Trophoblast cell (in vitro differentiated cells and primary cell): ENCODE results near the gene GAN.

ENCODE experiments used
- DNase-seq, 2 donors: peaks; one replicate each; pipeline ENCODE4 v3.0.0-alpha.2; 2016
- H2AFZ ChIP-seq: 2 replicates; pipeline ENCODE4 v1.6.1; 2013; ENCODE audit warnings: low read length, moderate library complexity, mild to moderate bottlenecking; ENCODE audit not compliant: insufficient read depth, poor library complexity
- H2AK5ac ChIP-seq: 2 replicates; pipeline ENCODE4 v1.6.1; 2013; ENCODE audit warnings: mild to moderate bottlenecking, low read length
- H2BK120ac ChIP-seq: 2 replicates; pipeline ENCODE4 v1.6.1; 2013; ENCODE audit warnings: low read length, mild to moderate bottlenecking, moderate library complexity; ENCODE audit not compliant: insufficient read depth, poor library complexity
- H2BK12ac ChIP-seq: 2 replicates; pipeline ENCODE4 v1.6.1; 2013; ENCODE audit warnings: mild to moderate bottlenecking, low read length, moderate library complexity
- H2BK5ac ChIP-seq: 2 replicates; pipeline ENCODE4 v1.6.1; 2013; ENCODE audit warnings: low read length, low read depth, moderate library complexity, mild to moderate bottlenecking; ENCODE audit not compliant: poor library complexity
- H3K14ac ChIP-seq: 2 replicates; pipeline ENCODE4 v1.6.1; 2013; ENCODE audit warnings: mild to moderate bottlenecking, low read length
- H3K18ac ChIP-seq: 2 replicates; pipeline ENCODE4 v1.6.1; 2013; ENCODE audit warnings: mild to moderate bottlenecking, low read length
- H3K23ac ChIP-seq: 2 replicates; pipeline ENCODE4 v1.6.1; 2013; ENCODE audit warnings: low read length
- H3K27ac ChIP-seq: 2 replicates; pipeline ENCODE4 v1.5.1; 2013; ENCODE audit warnings: low read depth, mild to moderate bottlenecking, inconsistent platforms, low read length, moderate library complexity
- H3K27me3 ChIP-seq: 2 replicates; pipeline ENCODE4 v1.6.1; 2013; ENCODE audit warnings: inconsistent platforms, mild to moderate bottlenecking, low read length, moderate library complexity; ENCODE audit not compliant: insufficient read depth
- H3K36me3 ChIP-seq, 2 experiments: 1 replicate in 1 of 2; 2 replicates in 1 of 2; pipeline ENCODE4 v1.6.1; 2013; ENCODE audit warnings: low read length in 2 of 2, mild to moderate bottlenecking in 2 of 2, moderate library complexity in 1 of 2; ENCODE audit not compliant: insufficient read depth in 2 of 2, control insufficient read depth in 1 of 2
- H3K4ac ChIP-seq: 2 replicates; pipeline ENCODE4 v1.6.1; 2013; ENCODE audit warnings: low read depth, mild to moderate bottlenecking, low read length, moderate library complexity
- H3K4me1 ChIP-seq, 2 experiments: 1 replicate in 1 of 2; 2 replicates in 1 of 2; pipeline ENCODE4 v1.6.1; 2013; ENCODE audit warnings: low read length in 2 of 2, mild to moderate bottlenecking in 2 of 2, moderate library complexity in 1 of 2; ENCODE audit not compliant: insufficient read depth in 2 of 2, control insufficient read depth in 1 of 2
- H3K4me2 ChIP-seq: 2 replicates; pipeline ENCODE4 v1.6.1; 2013; ENCODE audit warnings: inconsistent platforms, mild to moderate bottlenecking, low read length, moderate library complexity
- H3K4me3 ChIP-seq: 2 replicates; pipeline ENCODE4 v1.5.1; 2013; ENCODE audit warnings: mild to moderate bottlenecking, low read depth, low read length, inconsistent platforms
- H3K79me1 ChIP-seq: one replicate; pipeline ENCODE4 v1.6.1; 2013; ENCODE audit warnings: low read length
- H3K79me2 ChIP-seq: 2 replicates; pipeline ENCODE4 v1.6.1; 2013; ENCODE audit warnings: low read length, mild to moderate bottlenecking; ENCODE audit not compliant: control insufficient read depth, insufficient read depth, poor library complexity
- H3K9ac ChIP-seq: 2 replicates; pipeline ENCODE4 v1.6.1; 2013; ENCODE audit warnings: mild to moderate bottlenecking, low read length
- H3K9me3 ChIP-seq: 2 replicates; pipeline ENCODE4 v1.6.1; 2013; ENCODE audit warnings: low read depth, mild to moderate bottlenecking, control low read depth, inconsistent platforms, low read length; ENCODE audit not compliant: insufficient read depth
- H4K12ac ChIP-seq: 2 replicates; pipeline ENCODE4 v1.6.1; 2013; ENCODE audit warnings: low read depth, mild to moderate bottlenecking, low read length, moderate library complexity
- H4K8ac ChIP-seq: 2 replicates; pipeline ENCODE4 v1.6.1; 2013; ENCODE audit warnings: low read depth, mild to moderate bottlenecking, low read length, moderate library complexity
- H4K91ac ChIP-seq: one replicate; pipeline ENCODE4 v1.6.1; 2013; ENCODE audit warnings: low read depth, mild to moderate bottlenecking, low read length, moderate library complexity
- WGBS: extraction: QIAGEN DNeasy Blood & Tissue Kit; methylation state at CpG from one replicate; pipeline ENCODE4 v1.1.7; 2013; ENCODE audit warnings: missing lambda C conversion rate; ENCODE audit not compliant: insufficient read length, insufficient coverage; ENCODE audit errors: extremely low coverage; 5-methylcytosine and 5-hydroxymethylcytosine counted together

Gene GAN

GRCh38 chr16:81327447-81328196 is 12.9 kb downstream of the GAN start:
- no peak for DNase-seq
- no peak overlapping the region for H3K4me3 ChIP-seq
- H3K9me3 ChIP-seq, result no peaks in the 10 kb centered on the region
- H3K14ac ChIP-seq, result no peak overlapping the region
- H3K4me2 ChIP-seq, result no peak overlapping the region
- no peak overlapping the region for H3K9ac ChIP-seq
- no peak overlapping the region for H2AFZ ChIP-seq
- H3K18ac ChIP-seq, result no peak overlapping the region
- H3K27ac ChIP-seq, result no peak overlapping the region
- no peak overlapping the region for H4K12ac ChIP-seq
- no CpG with 5 or more reads among the region's 8 CpGs for WGBS
- no peaks in the 10 kb centered on the region for H3K27me3 ChIP-seq
- H4K8ac ChIP-seq, result no peak overlapping the region
- H2AK5ac ChIP-seq, result no peak overlapping the region
- H2BK120ac ChIP-seq, result no peak overlapping the region
- no peaks in the 10 kb centered on the region for H3K79me1 ChIP-seq
- H3K79me2 ChIP-seq, result peaks cover 1% of the 10 kb centered on the region
- H3K4ac ChIP-seq, result no peak overlapping the region
- H4K91ac ChIP-seq, result no peak overlapping the region
- H3K4me1 ChIP-seq, result no peaks in the 10 kb centered on the region
- no peak overlapping the region for H2BK12ac ChIP-seq
- H3K23ac ChIP-seq, result no peak overlapping the region
- H2BK5ac ChIP-seq, result no peak overlapping the region
- peaks cover 0 to 3% of the 10 kb centered on the region in 2 experiments for H3K36me3 ChIP-seq

DNA sequence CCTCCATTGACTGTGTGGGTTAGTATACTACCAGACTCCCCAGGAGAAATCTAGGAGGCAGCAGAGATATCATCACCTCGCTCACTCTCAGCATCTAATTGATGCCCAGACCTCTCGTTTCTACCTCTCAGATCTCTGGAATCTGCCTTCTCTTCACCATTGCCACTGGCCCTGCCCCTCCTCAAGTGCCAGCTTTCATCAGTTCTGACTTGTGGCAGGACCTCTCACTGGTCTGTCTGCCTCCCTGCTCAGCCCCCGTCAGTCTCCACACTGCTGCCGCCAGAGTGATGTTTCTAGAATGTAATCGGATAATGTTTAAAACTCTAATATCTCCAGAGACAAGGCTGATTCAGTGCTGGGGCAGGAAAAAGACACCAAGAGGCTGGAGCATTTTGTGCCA is 15.2 kb downstream of the GAN start:
- no peak overlapping the region for H3K27ac ChIP-seq
- no peak overlapping the region for H3K9ac ChIP-seq
- no peak overlapping the region for H2AK5ac ChIP-seq
- H4K91ac ChIP-seq, result no peak overlapping the region
- H3K23ac ChIP-seq, result no peak overlapping the region
- H3K27me3 ChIP-seq, result no peaks in the 10 kb centered on the region
- H3K79me2 ChIP-seq, result no peaks in the 10 kb centered on the region
- H3K14ac ChIP-seq, result no peak overlapping the region
- no CpG with 5 or more reads among the region's 5 CpGs for WGBS
- H4K8ac ChIP-seq, result no peak overlapping the region
- no peaks in the 10 kb centered on the region for H3K36me3 ChIP-seq
- H3K4me1 ChIP-seq, result no peaks in the 10 kb centered on the region
- peak overlapping the region; percentile 24 for H3K4ac ChIP-seq
- no peaks in the 10 kb centered on the region for H3K79me1 ChIP-seq
- H4K12ac ChIP-seq, result no peak overlapping the region
- peaks cover 1% of the 10 kb centered on the region for H3K9me3 ChIP-seq
- no peak overlapping the region for H2BK5ac ChIP-seq
- H3K4me3 ChIP-seq, result no peak overlapping the region
- no peak overlapping the region for H2AFZ ChIP-seq
- H2BK12ac ChIP-seq, result no peak overlapping the region
- H3K18ac ChIP-seq, result no peak overlapping the region
- no peak overlapping the region for H3K4me2 ChIP-seq
- no peak overlapping the region for H2BK120ac ChIP-seq
- no peak for DNase-seq

GRCh38 chr16:81333356-81333755 is 18.6 kb downstream of the GAN start:
- H3K18ac ChIP-seq, result no peak overlapping the region
- no peak overlapping the region for H3K4me2 ChIP-seq
- no peaks in the 10 kb centered on the region for H3K27me3 ChIP-seq
- H2AK5ac ChIP-seq, result no peak overlapping the region
- peaks cover 1% of the 10 kb centered on the region for H3K9me3 ChIP-seq
- H3K14ac ChIP-seq, result no peak overlapping the region
- H4K91ac ChIP-seq, result no peak overlapping the region
- no peak overlapping the region for H2AFZ ChIP-seq
- no peaks in the 10 kb centered on the region for H3K36me3 ChIP-seq
- H3K4me1 ChIP-seq, result no peaks in the 10 kb centered on the region
- no CpG with 5 or more reads among the region's 3 CpGs for WGBS
- no peak overlapping the region for H2BK12ac ChIP-seq
- H3K79me2 ChIP-seq, result no peaks in the 10 kb centered on the region
- H2BK120ac ChIP-seq, result no peak overlapping the region
- no peak overlapping the region for H3K9ac ChIP-seq
- H3K4ac ChIP-seq, result no peak overlapping the region
- no peak overlapping the region for H4K12ac ChIP-seq
- no peak overlapping the region for H3K23ac ChIP-seq
- no peaks in the 10 kb centered on the region for H3K79me1 ChIP-seq
- H4K8ac ChIP-seq, result no peak overlapping the region
- H3K27ac ChIP-seq, result no peak overlapping the region
- no peak overlapping the region for H2BK5ac ChIP-seq
- DNase-seq, result no peak
- H3K4me3 ChIP-seq, result no peak overlapping the region

DNA sequence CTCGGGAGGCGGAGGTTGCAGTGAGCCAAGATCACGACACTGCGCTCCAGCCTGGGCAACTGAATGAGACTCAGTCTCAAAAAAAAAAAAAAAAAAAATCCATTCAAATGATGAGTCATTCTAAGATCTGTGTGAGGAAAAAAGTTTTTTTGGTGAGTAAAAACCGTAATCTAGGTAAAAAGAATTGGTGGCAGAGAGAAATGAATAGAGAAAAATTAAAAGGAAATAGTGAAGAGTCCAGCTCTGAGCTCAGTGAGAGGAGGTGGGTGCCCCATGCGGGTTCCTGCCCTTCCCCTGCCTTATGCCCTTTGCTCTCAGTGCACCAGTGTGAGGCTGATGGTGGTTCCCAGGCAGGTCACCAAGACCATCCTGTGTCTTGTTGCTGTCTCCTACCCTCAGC is 20.9 kb downstream of the GAN start:
- 100% methylated on average over 1 of the region's 6 CpGs for WGBS
- Histone ChIP-seq H3K4me1 (no peaks in the 10 kb centered on the region), H3K27ac (no peak overlapping the region), H3K9ac (no peak overlapping the region), H3K79me1 (no peaks in the 10 kb centered on the region), H3K27me3 (no peaks in the 10 kb centered on the region), H3K23ac (no peak overlapping the region), H3K4me3 (no peak overlapping the region), H3K79me2 (no peaks in the 10 kb centered on the region), H3K4me2 (no peak overlapping the region), H2BK5ac (no peak overlapping the region), H2BK120ac (no peak overlapping the region), H3K9me3 (peaks cover 1% of the 10 kb centered on the region), H3K36me3 (peaks cover 0 to 1% of the 10 kb centered on the region in 2 experiments), H2AFZ (no peak overlapping the region), H3K18ac (no peak overlapping the region), H2AK5ac (no peak overlapping the region), H4K12ac (no peak overlapping the region), H4K91ac (no peak overlapping the region), H3K14ac (no peak overlapping the region), H3K4ac (no peak overlapping the region), H2BK12ac (no peak overlapping the region), H4K8ac (no peak overlapping the region)
- DNase-seq, result no peak
